Heart right ventricle (tissue), 16 donors: ENCODE measurements around the gene HTR1D. TPM values are rescaled to one million over a fixed set of nuclear protein-coding genes. Genes with fewer than 3 reads are reported as not detected.
A peak's percentile ranks its signal among the peaks of the same experiment; 100 is the strongest.

ENCODE experiments used
- ATAC-seq, 8 donors: fragments of 200-7000 bp; cut with Tn5 transposase; one replicate each; pipeline ENCODE4 v1.9.1; 2020; ENCODE audit warnings: mild to moderate bottlenecking in 8 of 8, moderate library complexity in 8 of 8, moderate number of reproducible peaks in 1 of 8
- DNase-seq, 2 donors: peaks; one replicate each; pipeline ENCODE4 v3.0.0-alpha.2; 2020
- H3K27ac ChIP-seq, 10 donors: fragments of 200-600 bp; sonication (generic) in 2 of 10; one replicate each; pipeline versions ENCODE4 v1.5.0 to v1.8.0; 2020 to 2022; ENCODE audit warnings: mild to moderate bottlenecking in 3 of 10
- H3K27me3 ChIP-seq, 7 donors: fragments of 200-600 bp; one replicate each; pipeline ENCODE4 v1.8.0; 2021 to 2022; ENCODE audit warnings: mild to moderate bottlenecking in 2 of 7
- H3K36me3 ChIP-seq, 9 donors: fragments of 200-600 bp; sonication (generic) in 1 of 9; one replicate each; pipeline versions ENCODE4 v1.5.0 to v1.8.0; 2020 to 2022; ENCODE audit warnings: mild to moderate bottlenecking in 2 of 9
- H3K4me1 ChIP-seq, 9 donors: fragments of 200-600 bp; sonication (generic) in 1 of 9; one replicate each; pipeline versions ENCODE4 v1.5.0 to v1.8.0; 2020 to 2022; ENCODE audit warnings: mild to moderate bottlenecking in 4 of 9
- H3K4me3 ChIP-seq, 10 donors: fragments of 200-600 bp; sonication (generic) in 2 of 10; one replicate each; pipeline versions ENCODE4 v1.5.0 to v1.8.0; 2020 to 2022; ENCODE audit warnings: mild to moderate bottlenecking in 7 of 10, moderate library complexity in 2 of 10
- H3K9me3 ChIP-seq, 11 donors: fragments of 200-600 bp in 10 of 11; sonication (generic) in 2 of 11; one replicate each; pipeline versions ENCODE4 v1.5.0 to v1.8.0; 2013 to 2022; ENCODE audit warnings: mild to moderate bottlenecking in 2 of 11, control low read depth in 1 of 11, moderate library complexity in 1 of 11
- CTCF ChIP-seq, 9 donors: fragments of 200-600 bp; sonication (generic) in 2 of 9; IDR thresholded peaks; one replicate each; pipeline versions ENCODE4 v1.5.0 to v1.8.0; 2021 to 2022; ENCODE audit warnings: antibody characterized with exemption in 9 of 9, mild to moderate bottlenecking in 5 of 9, moderate library complexity in 1 of 9
- WGBS, 2 donors: extraction: QIAGEN DNeasy Blood & Tissue Kit; methylation state at CpG; one replicate each; pipeline ENCODE4 v1.1.7; 2013; ENCODE audit warnings: inconsistent platforms in 1 of 2; 5-methylcytosine and 5-hydroxymethylcytosine counted together
- intact Hi-C, 10 donors: fragments of 100-400 bp; cut with DNase I; formaldehyde crosslinking; loops; one replicate each; pipeline versions ENCODE4 v1.11.1 to v1.14.2; 2022
- polyA plus RNA-seq, 2 donors: library from polyadenylated mRNA; stranded (reverse); fragments of 200-250 nt; gene quantifications; one replicate each; pipeline ENCODE4 v1.2.3, GENCODE V29; 2013
- total RNA-seq, 10 donors: library from RNA; stranded (reverse); fragmentation: NEBNext Ultra II Directional in 3 of 10; extraction: Animal tissue kit (Norgen Biotek cat#: 25700) in 3 of 10; gene quantifications; one replicate each; pipeline versions ENCODE4 v1.2.1 to v1.2.4, GENCODE V29; 2021 to 2023
- donor health status: Arrhythmogenic right ventricular cardiomyopathy.
- donor health status: ischemic (EF 13 %, LVEDD 7.1; RV severe dilation, severe dysfunction).
- donor health status: healthy with polysubstance abuse.
- donor health status: DM: no; HTN: yes; CAD: no.
- donor health status: DM: no; HTN: no; CAD: no.
- donor health status: ischemic (EF 25% LVEDD 6.9; RV normal size, moderate dysfunction).
- donor health status: ischemic (EF 25% LVEDD 5.7; RV mildly dilated, moderate dysfunction).
- donor health status: healthy.
- donor health status: DM: yes; HTN: yes; CAD: no.
- donor health status: Ischemic cardiomyopathy.
- donor health status: ischemic (EF 35%, LVEDD 5.7; RV mildly dilated, moderate dysfunction).
- donor health status: nonischemic (EF 11% LVEDD 7.7; RV severe dilation, severe dysfunction).
- donor health status: DM: yes; HTN: yes; CAD: no.
- donor health status: PGD.
- donor health status: ischemic (EF 29% LVEDD 5.4; RV normal size, mild dysfunction).
- donor health status: nonischemic (EF 23%, LVEDD 6.1; RV moderate dilation, normal function).

Gene HTR1D
- total and polyA plus RNA-seq, 12 donors = 0.01 to 0.07 TPM; not detected in 10

- TF ChIP-seq CTCF (IDR thresholded peaks at IDR 0.05) = no peak
- no peaks in the 10 kb centered on the region for H3K36me3 ChIP-seq
- H3K4me3 ChIP-seq = no peak overlapping the region
- ATAC-seq (no peak), DNase-seq (no peak)
- no peak overlapping the region for H3K27ac ChIP-seq
- WGBS, 2 donors = 82 to 83% methylated on average over 3 of the region's 3 CpGs
- H3K27me3 ChIP-seq = peaks cover under 1 to 28% (median 8%) of the 10 kb centered on the region in 7 donors
- peaks cover 0 to 18% (median 7%) of the 10 kb centered on the region in 9 donors for H3K4me1 ChIP-seq
- peaks cover 0 to 7% (median 0%) of the 10 kb centered on the region in 11 donors for H3K9me3 ChIP-seq
- intact Hi-C loops = loop anchor here in 1 of 10 donors (10.0 kb wide), 1 partner anchor 52 kb away; no protein-coding TSS in a partner anchor
These were observed 5.4 kb upstream of the HTR1D start for GRCh38 chr1:23222742-23223141.

GRCh38 chr1:23222331-23222730 is 5.0 kb upstream of the HTR1D start:
- Histone ChIP-seq H3K27me3 (peaks cover 4 to 32% (median 12%) of the 10 kb centered on the region in 7 donors), H3K36me3 (no peaks in the 10 kb centered on the region), H3K4me3 (no peak overlapping the region), H3K27ac (no peak overlapping the region), H3K9me3 (peaks cover 0 to 7% (median 0%) of the 10 kb centered on the region in 11 donors), H3K4me1 (peaks cover 0 to 22% (median 11%) of the 10 kb centered on the region in 9 donors)
- TF ChIP-seq CTCF (IDR thresholded peaks at IDR 0.05) = no peak
- DNase-seq = no peak
- 90 to 91% methylated on average over 2 of the region's 2 CpGs for WGBS, 2 donors
- no peak for ATAC-seq
- intact Hi-C loops = loop anchor here in 1 of 10 donors (10.0 kb wide), 1 partner anchor 52 kb away; no protein-coding TSS in a partner anchor

DNA sequence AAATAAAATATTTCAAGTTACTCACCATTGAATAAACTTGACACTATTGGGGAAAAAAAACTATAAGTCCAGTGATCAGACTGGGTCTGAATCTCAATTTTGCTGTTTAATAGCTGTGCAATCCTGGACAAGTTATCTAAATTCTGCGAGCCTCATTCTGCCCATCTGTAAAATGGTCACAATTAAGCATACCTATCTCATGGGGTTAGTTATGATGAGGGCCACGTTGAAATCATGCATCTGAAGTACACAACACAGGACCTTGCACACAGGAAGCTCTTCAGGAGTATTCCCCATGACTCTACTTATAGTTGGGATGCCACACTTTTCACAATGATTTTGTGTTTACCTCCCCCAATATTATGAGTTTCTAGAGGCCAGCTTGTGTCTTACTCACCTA is 3.8 kb upstream of the HTR1D start:
- Histone ChIP-seq H3K36me3 (no peaks in the 10 kb centered on the region), H3K4me1 (peaks cover 4 to 31% (median 18%) of the 10 kb centered on the region in 9 donors), H3K27ac (no peak overlapping the region), H3K4me3 (no peak overlapping the region), H3K27me3 (peaks cover 15 to 44% (median 24%) of the 10 kb centered on the region in 7 donors), H3K9me3 (peaks cover 0 to 7% (median 0%) of the 10 kb centered on the region in 11 donors)
- WGBS, 2 donors = 71 to 78% methylated on average over 2 of the region's 2 CpGs
- no peak for TF ChIP-seq CTCF (IDR thresholded peaks at IDR 0.05)
- no peak for ATAC-seq
- no peak for DNase-seq
- intact Hi-C loops = loop anchor here in 1 of 10 donors (10.0 kb wide), 1 partner anchor 54 kb away; no protein-coding TSS in a partner anchor

GRCh38 chr1:23216771-23217420 is 406 bp downstream of the HTR1D start:
- Histone ChIP-seq H3K36me3 (no peaks in the 10 kb centered on the region), H3K27me3 (peaks cover 20 to 74% (median 56%) of the 10 kb centered on the region in 7 donors), H3K4me1 (peaks cover 0 to 14% (median 6%) of the 10 kb centered on the region in 9 donors), H3K4me3 (peak overlapping the region in 9 of 10 donors; percentile 31 to 58 (median 49)), H3K27ac (no peak overlapping the region), H3K9me3 (no peaks in the 10 kb centered on the region)
- TF ChIP-seq CTCF (IDR thresholded peaks at IDR 0.05) = peak; percentile 38 to 75 (median 69)
- 0 to 2% methylated on average over 61 to 78 of the region's 78 CpGs for WGBS, 2 donors
- DNase-seq = peak in 1 of 2 donors; percentile 34
- intact Hi-C loops = loop anchor here in 5 of 10 donors (5.0 to 10.0 kb wide), 2 partner anchors 58 to 60 kb away; no protein-coding TSS in a partner anchor
- ATAC-seq = peak in 1 of 8 donors; percentile 45
